ENCODE results near the gene KCNA2.
A peak's percentile ranks its signal among the peaks of the same experiment; 100 is the strongest.

The KCNA2 gene

GRCh38 chr1:110605901-110606656, at the start of gene KCNA2:
Gene KCNA2, minus strand, starts transcription at chr1:110606358. Its CDS starts 1,576 bp downstream, at chr1:110604782.
- DNase-seq (ENCODE audit: low spot score) = peak; percentile 70

DNA sequence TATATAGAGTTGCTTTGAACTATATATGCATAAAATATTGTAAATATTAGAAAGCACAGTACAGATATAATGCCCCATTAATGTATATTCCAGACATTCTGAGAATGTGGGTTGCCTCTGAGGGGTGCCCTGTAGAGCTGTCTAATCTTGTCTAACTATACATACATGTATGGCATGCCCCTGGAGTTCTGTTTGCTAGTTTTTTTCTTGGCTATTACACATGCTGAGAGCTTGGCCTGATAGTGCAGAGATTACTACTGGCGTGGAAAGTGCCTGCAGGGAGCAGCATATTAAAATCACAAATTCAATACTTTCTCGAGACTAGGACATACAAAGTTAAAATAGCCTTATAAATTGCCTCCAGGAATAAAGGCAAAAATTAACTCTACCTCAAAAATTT, 44.5 kb upstream of the KCNA2 start:
- DNase-seq (ENCODE audit: low spot score) = no peak

GRCh38 chr1:110648417-110648816, 42.3 kb upstream of the KCNA2 start:
- DNase-seq (ENCODE audit: low spot score) = no peak

DNA sequence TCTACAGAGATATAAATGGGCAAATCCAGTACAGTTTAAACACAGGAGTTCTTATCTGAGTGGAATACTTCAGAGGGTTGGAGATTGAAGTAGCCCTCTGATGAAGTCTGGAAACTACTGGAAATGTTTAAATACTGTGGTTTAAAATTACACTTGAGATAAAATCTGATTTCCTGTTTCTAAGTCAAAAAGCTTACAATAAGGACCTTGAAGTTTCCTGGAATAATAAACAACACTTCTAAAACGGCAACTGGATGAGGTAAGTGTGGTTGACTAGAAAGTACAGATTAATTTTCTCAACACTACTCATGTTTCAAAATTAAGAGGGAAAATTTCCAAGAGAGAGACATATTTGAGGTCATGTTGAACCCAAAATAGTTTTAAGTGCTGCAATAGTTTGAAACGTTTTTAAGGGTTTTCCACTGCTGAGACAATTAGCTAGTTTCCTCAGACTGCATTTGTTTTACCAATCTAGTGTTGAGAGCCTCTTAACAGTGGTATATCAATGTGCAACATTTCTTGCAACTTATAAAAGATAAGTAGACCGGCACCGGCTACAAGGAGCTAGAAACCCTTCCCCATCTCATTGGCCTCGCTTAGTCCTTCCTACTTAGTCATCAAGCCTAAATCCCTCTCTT, 41.2 kb upstream of the KCNA2 start:
- DNase-seq (ENCODE audit: low spot score) = no peak

GRCh38 chr1:110645821-110646735, 39.9 kb upstream of the KCNA2 start:
- no peak for DNase-seq (ENCODE audit: low spot score)

DNA sequence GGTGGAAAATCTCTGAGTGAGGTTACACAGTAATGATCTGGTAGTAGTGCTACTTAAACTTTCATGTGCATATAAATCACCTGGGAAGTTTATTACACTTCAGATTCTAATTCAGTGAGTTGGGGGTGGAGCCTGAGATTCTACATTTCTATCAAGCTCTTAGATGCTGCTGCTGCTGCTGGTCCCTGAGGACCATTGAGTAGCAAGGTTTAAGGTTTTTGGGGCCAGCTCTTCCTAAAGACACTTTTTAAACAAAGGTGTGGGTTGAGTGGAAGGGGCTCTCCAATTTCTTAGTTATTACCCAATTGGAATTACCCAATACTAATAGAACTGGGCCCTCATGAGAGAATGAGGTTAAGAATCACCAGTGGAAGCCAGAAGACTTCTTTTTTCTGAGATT, 39.1 kb upstream of the KCNA2 start:
- no peak for DNase-seq (ENCODE audit: low spot score)

DNA sequence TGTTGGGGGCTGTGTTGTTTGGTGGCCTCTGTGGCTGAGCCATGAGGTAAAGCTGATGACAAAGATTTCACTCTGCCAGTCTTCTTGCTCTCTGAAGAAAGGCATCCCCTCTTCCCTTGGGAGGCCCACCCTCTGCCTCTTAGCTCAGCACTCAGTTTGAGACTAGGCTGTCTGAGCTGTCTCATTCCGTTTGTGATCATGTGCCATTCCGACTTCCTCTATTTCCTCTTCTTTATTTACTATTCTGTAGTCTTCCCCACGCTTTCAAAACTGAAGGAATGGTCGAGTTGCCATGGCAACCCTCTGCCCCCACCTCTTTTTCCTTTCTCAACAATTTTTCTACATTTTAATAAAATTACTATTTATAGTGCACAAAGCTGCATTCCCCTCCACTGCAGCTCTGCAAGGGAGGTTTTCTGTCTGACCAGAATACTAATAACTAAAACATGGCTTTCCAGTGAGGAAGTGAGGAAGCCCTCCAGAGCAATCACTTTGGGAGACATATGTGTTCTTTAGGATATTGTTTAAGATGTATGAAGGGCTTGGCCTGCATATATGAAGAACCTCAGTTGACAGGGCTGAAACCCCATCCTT, 37.8 kb upstream of the KCNA2 start:
- peak; percentile 33 for DNase-seq (ENCODE audit: low spot score)

GRCh38 chr1:110639724-110640386, 33.7 kb upstream of the KCNA2 start:
- DNase-seq (ENCODE audit: low spot score) = no peak

DNA sequence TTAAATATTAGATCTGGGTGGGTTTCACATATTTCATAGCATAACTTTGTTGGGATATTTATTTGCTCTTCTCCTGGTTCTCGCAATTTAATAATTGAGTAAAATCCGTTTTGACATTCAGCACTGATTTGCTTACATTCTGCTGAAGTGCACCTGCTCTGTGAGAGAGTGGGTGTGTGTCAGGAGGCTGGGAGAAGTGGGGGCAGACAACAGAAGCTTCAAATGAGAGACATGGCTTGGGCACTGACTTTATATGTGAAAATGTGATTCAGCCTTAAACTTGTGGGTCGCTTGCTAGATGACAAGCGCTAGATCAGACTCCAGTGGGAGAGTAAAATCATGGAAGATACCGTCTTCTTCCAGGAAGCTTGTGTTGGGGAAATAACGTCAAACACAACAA, 32.4 kb upstream of the KCNA2 start:
- no peak for DNase-seq (ENCODE audit: low spot score)

DNA sequence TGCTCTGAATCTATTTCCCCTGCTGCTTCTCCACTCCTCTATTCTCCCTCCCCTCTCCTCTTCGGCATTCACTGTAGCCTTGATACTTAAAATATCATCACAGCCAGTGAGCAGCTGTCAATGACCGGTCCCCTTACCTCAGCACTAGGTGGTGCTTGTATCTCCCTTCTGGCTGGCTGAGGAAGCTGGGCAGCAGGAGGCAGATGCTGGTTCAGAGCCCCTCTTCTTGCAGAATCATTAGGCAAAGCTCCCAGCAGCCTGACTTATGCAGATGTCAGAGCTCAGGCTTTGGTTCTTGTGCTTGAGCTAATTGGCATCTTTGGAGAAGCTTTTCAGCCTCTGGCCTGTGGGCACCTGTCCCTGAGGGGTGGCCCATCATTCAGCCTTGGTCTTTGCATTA, 31.9 kb upstream of the KCNA2 start:
- no peak for DNase-seq (ENCODE audit: low spot score)

DNA sequence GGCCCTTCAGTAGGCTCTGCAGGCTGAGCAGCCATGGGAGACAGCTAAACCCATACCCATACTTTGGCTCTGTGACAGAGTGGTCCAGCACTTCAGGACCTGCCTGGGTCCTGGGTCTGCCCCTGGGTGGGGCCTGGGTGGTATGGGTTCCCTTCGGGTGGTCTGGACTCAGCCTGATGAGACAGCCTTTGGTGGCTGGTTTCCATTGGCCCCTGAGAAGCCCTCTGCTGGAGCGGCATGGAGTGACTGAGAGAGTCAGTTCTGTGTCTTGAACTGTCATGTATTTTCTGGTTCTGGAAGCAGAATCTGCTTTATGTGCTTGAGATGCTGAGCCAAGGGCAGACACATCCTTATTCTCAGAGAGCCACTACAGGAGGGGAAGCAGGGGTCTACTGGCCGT, 31.3 kb upstream of the KCNA2 start:
- DNase-seq (ENCODE audit: low spot score) = no peak

DNA sequence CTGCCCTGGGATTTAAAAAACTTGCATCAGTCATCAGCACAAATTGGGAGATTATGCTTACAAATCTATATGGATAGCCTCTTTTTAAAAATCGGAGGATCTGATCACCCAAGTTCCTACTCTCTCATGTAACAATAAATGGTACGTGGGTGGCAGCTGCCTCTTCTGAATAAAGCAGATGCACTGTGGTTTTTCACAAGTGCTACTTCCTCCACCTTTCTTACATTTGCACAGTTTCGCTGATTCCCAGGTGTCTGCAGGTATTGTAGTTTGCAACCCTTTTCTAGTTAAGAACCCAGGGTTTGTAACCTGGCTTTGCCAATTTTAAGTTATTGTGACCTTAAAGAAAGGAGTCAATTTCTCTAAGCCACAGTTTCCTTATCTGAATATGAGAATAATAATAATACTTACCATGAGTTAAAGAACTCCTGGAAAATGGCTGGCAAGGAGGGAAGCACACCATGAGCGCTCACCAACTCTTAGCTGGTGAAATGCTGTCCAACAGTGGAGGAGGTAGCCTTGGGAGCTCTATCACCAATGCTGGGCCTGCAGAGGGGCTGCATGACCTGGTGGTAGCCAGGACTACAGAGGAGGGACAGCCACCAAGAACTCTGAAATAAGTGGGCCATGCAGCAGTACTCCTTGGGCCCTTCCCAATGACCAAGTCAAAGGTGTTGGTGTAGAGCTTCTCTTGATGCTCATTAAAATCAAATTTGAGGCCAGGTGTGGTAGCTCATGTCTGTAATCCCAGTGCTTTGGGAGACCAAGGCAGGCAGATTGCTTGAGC, 30.2 kb upstream of the KCNA2 start:
- no peak for DNase-seq (ENCODE audit: low spot score)

DNA sequence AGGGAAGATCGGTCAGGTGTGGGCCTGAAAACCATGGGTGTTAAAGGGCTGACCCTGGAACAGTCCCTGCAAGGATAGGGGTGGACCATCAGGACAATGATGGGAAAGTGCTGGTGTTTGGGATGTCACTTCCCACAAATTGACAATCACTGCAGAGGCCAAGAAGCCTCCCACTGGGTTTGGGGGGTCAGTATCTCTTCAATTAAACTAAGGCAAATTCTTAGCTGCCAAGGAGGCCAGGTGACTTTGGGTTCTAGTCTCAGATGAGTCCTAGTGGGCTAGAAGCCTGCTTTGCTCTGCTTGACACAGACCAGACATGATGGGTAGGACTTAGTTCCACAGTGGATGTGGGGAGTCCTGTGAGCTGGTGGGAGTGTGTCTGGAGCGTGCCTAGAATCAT, 29.3 kb upstream of the KCNA2 start:
- DNase-seq (ENCODE audit: low spot score) = no peak

DNA sequence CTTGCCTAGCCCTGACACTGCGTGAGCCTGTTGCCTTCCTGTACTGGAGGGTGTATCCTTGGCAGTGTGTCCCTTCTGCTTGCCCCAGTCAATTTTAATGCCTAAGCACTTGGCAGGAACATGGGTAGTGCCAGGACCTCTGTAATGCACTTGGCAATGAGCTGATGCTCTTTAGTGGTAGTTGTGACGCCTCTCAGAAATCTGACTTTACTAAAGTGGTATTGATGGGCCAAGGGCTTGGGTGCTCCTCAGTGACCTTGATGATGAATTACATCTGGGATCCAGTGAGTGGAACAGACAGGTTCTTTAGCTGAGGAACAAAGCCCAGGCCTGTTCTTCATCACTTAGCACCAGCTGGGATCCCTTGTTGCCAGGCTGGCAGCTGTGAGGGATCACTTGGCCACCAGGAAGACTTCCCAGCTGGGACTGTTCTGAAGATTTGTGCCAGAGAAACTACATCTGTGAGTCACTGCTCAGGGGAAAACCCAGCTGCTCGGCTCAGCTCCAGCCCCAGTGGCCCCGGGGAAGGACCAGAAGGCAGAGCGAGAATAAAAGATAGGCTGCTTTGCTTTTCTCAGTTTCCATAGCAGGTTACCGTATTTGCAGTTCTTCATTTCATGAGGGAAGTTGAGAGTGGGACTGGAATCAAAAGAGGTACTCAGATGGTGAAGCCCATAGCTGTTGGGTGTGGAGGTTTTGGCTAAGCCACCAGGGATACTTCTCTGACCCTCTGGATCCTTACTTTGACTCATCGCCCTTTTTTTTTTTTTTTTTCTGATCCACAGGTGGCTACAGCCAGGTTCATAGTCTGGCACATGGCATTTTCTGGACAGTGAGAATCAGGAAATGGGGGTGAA, 28.5 kb upstream of the KCNA2 start:
- peak; percentile 68 for DNase-seq (ENCODE audit: low spot score)

DNA sequence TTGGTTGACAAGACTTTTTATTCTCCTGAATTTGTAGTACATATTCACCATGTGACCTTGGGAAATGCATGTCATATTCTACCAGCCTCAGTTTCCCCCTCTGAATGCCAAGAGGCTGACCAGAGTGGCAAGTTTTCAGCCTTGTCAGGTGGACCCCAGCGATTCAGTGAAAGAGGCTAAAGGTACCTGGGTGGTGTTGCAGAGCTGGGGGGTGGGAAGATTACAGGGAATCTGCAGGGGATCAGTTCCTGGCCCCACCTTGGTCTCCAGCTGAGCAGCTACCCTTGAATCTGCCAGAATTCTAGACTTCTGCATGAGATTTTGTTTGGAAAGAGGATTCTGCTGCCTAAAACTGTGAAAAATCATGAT, 27.9 kb upstream of the KCNA2 start:
- DNase-seq (ENCODE audit: low spot score) = no peak

DNA sequence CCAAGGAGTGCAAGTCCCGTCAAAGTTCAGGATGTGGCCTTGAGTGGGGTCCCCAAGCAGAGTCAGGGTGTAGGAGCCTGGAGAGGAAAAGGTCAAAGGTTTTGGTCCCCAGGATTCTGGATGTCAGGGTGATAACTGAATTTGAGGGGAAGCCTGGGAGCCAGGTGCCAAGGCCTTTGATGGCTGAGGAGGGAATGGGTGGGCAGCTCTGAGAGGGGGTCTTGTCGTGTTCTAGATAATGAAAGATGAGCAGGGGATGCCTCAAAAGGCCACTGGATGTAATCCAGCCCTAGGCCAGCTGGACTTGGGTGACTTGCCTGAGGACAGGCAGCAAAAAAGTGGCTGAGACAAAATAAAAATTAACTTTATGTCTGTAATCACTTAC, 27.5 kb upstream of the KCNA2 start:
- no peak for DNase-seq (ENCODE audit: low spot score)

GRCh38 chr1:110631836-110632620, 25.9 kb upstream of the KCNA2 start:
- no peak for DNase-seq (ENCODE audit: low spot score)

GRCh38 chr1:110630839-110631663, 24.9 kb upstream of the KCNA2 start:
- peak; percentile 49 for DNase-seq (ENCODE audit: low spot score)
